Activated T-cell treated with anti-CD3 and anti-CD28 coated beads for 1 hour (primary cell): ENCODE results near the gene ADGB.

ENCODE experiments used
- DNase-seq: peaks from one replicate; pipeline ENCODE4 v3.0.0-alpha.2; 2020; ENCODE audit warnings: low read depth

The ADGB gene

GRCh38 chr6:146862508-146862919 is 263.7 kb downstream of the ADGB start:
- no peak for DNase-seq

- DNase-seq: no peak
Measured at GRCh38 chr6:146864300-146864699, 265.5 kb downstream of the ADGB start.

- no peak for DNase-seq
Measured at GRCh38 chr6:146864885-146865284, 266.1 kb downstream of the ADGB start.
